ENCODE results near the gene KATNIP. TPM values are rescaled to one million over a fixed set of nuclear protein-coding genes. Genes with fewer than 3 reads are reported as not detected.

Gene KATNIP
- total and polyA plus RNA-seq, 2 of the 13 experiments (the other 11 are each of a cell fraction or from before 2014, with no cell fraction given) = 9.7 to 12.0 TPM

DNA sequence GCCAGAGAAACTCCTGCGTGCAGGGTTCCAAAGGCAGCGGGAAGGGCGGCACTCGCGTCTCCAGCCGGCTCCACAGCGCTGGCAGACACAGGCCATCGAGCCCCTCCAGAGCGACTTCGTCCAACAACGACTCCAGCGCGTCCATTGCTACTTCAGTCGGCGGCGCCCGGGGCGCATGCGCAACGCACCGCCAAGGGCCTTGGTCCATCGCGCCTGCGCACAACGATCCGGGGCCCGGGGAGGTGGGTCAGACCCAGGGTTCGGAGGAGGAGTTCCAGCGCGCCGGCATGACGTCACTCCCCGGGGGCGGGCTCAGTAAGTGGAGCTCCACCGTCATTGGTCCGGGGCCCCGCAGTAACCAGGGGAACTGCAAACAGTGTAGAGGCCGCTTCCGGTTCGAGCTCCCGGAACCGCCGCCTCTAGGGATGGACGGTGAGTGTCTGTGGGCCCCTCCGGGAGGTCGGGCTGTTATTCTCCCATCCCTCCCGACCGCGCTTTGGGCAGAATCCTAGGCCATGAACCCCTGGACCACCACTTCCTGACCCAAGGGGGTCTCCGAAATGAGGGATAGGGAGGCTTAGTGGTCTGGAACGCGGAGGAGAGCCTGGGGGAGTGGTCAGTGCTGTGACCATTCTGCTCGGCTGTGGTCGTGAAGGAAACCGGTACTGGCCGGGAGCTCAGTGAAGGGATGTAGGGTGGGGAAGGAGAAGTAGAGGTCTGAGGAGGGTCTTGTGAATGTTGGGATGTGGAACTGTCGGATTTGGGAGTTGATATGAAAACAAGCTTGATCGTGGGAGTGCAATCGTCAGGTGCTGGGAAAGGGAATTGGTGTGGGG lies at the start of gene KATNIP, which contains the start of gene GTF3C1 (continued):
- TF ChIP-seq ZNF407 (CRISPR knock-in tag; IDR thresholded peaks at IDR 0.05; ENCODE audit: not compliant biosample characterization) = peak; percentile 86
- peak; percentile 70; the same call in 1 of the 2 replicates for TF ChIP-seq ETV6 (CRISPR knock-in tag; conservative IDR thresholded peaks at IDR 0.05)
- 0 out of 2 replicates have a peak, but pooled peaks have one; percentile 65 for TF ChIP-seq NCOA1 (CRISPR knock-in tag; IDR thresholded peaks at IDR 0.05)
- peak; percentile 77 for TF ChIP-seq ZNF414 (CRISPR knock-in tag; IDR thresholded peaks at IDR 0.05)
- peak; percentile 94 for TF ChIP-seq ZFY (CRISPR knock-in tag; IDR thresholded peaks at IDR 0.05)
- TF ChIP-seq ZNF326 (CRISPR knock-in tag; IDR thresholded peaks at IDR 0.05; ENCODE audit: borderline replicate concordance) = no peak
- no peak for TF ChIP-seq ZNF253 (CRISPR knock-in tag; IDR thresholded peaks at IDR 0.05; ENCODE audit: borderline replicate concordance)
- peak; percentile 4; the same call in 1 of the 2 replicates for TF ChIP-seq ZBTB7A (CRISPR knock-in tag; IDR thresholded peaks at IDR 0.05)
- no peak for TF ChIP-seq SOX13 (IDR thresholded peaks at IDR 0.05)
- peak in 1 of 2 experiments; percentile 43; a peak in 2 of 4 replicates for TF ChIP-seq SOX13 (CRISPR knock-in tag; conservative IDR thresholded peaks at IDR 0.05 in 1 of 2, IDR thresholded peaks at IDR 0.05 in 1 of 2)
- TF ChIP-seq HDAC1 (CRISPR knock-in tag; IDR thresholded peaks at IDR 0.05) = peak; percentile 88
- no peak for TF ChIP-seq ZNF382 (CRISPR knock-in tag; IDR thresholded peaks at IDR 0.05; ENCODE audit: borderline replicate concordance)
- TF ChIP-seq ATF4 (CRISPR knock-in tag; IDR thresholded peaks at IDR 0.05) = peak in 1 of 2 experiments; percentile 1; a peak in 1 of 4 replicates
- peak; percentile 27; the same call in 1 of the 2 replicates for TF ChIP-seq IRF9 (CRISPR knock-in tag; IDR thresholded peaks at IDR 0.05; ENCODE audit: borderline replicate concordance)
- 0 out of 2 replicates have a peak, but pooled peaks have one; percentile 38 for TF ChIP-seq ZNF557 (CRISPR knock-in tag; IDR thresholded peaks at IDR 0.05)

All from HepG2 (cell line).